GM21390 (cell line): ENCODE measurements around the gene COPB2.

Experiments used
- ATAC-seq: cut with Tn5 transposase; IDR thresholded peaks from one replicate; pipeline ENCODE4 v1.9.1; 2021; ENCODE audit not compliant: unreplicated experiment

Gene COPB2

DNA sequence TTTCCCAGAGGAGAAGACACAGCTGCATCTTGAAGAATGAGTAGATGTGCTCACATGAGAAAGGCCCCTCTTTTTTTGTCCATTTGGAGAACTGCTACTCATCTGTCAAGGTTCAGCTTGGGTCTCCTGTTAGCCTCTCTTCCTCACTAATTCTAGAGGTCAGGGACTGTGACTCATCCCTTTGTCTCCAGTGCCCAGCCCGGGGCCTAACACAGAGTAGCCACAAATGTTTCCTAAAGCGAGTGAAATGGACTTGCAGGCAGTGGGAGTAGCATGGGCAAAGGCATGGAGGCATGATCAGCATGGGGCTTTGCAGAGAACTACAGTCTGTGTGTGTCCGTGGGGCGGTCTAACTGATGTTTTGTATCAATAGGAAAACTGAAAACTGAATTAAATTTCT is 79.6 kb downstream of the COPB2 start:
- no peak for ATAC-seq

GRCh38 chr3:139309061-139309591 is 80.3 kb downstream of the COPB2 start:
- no peak for ATAC-seq

DNA sequence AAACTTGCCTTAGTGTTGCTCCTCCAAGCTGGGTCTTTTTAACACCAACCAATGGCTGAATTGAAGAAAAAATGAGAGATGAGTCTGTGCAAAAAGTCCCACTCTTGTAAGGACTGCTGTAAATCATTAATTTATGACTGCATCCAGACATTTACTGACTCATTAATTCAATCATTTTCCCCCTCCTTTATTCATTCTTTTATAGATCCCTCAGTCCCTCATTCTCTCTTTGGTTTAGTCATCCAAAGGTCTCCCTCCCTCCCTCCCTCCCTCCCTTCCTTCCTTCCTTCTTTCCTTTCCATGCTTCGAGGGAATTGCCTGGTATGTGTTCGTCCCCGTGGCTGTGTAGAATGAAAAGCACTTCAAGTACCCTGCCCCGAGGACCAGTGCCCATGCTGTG is 80.9 kb downstream of the COPB2 start:
- no peak for ATAC-seq

DNA sequence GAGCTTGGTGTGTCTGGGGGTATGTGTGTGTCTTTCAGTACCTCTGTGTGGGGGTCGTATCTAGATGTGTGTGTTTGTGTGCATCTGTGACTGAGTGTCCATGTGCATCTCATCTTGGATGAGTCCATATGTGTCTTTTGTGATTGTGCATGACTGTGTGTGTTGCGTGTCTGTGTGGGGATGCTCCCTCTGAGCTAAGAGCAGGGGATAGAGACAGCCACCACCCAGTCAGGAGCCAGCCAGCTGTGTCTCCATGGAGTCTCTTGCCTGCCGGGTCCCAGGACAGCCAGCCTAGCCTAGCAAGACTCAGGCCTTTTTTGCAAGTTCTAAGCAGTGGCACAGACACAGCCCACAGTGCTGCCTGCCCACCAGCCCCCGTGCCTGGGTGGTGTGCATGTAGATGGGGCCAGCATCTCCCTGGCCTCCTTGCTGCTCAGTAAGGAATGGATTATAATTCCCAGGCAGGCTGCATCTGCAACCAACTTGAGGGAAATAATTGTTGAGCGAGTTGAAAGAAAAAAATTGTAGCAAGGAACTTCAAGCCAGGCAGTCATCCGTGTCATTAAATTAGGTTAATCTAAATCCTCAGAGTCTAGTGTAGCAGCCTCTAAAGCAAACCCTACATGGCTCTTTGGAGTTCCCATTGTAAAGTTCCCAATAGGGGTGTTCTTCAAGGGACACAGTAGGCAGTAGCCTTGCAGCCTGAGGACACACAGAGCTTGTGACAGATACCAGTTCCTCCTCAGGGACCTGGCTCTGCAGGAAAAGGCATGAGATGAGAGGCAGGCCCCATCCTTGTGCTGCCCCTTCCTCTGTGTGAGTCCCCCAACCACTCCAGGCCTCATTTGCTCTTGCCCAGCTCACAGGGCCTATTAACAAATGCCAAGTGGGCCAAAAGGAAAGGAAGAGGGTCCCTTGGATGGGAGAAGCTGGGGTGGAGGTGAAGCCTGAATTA is 81.6 kb downstream of the COPB2 start:
- no peak for ATAC-seq
